Endodermal cell (in vitro differentiated cells): ENCODE measurements around the gene ZNF506. TPM values are rescaled to one million over a fixed set of nuclear protein-coding genes. Genes with fewer than 3 reads are reported as not detected.
A peak's percentile ranks its signal among the peaks of the same experiment; 100 is the strongest.

Experiments used
- DNase-seq: peaks from one replicate; pipeline ENCODE4 v3.0.0-alpha.2; 2017
- H3K27ac ChIP-seq: 2 replicates; pipeline ENCODE4 v1.5.1; 2013; ENCODE audit warnings: mild to moderate bottlenecking, low read depth, low read length, moderate library complexity
- H3K27me3 ChIP-seq: 2 replicates; pipeline ENCODE4 v1.6.1; 2013; ENCODE audit warnings: mild to moderate bottlenecking, low read length, moderate library complexity; ENCODE audit not compliant: insufficient read depth, control insufficient read depth, poor library complexity, severe bottlenecking
- H3K36me3 ChIP-seq: 2 replicates; pipeline ENCODE4 v1.7.0; 2013; ENCODE audit warnings: mild to moderate bottlenecking, low read length, moderate library complexity; ENCODE audit not compliant: control insufficient read depth, insufficient read depth
- H3K4me1 ChIP-seq: one replicate; pipeline ENCODE4 v1.7.0; 2013; ENCODE audit warnings: low read length; ENCODE audit not compliant: control insufficient read depth, insufficient read depth
- H3K4me3 ChIP-seq: 2 replicates; pipeline ENCODE4 v1.5.1; 2013; ENCODE audit warnings: mild to moderate bottlenecking, low read length, moderate library complexity
- H3K9ac ChIP-seq: 2 replicates; pipeline ENCODE4 v1.6.1; 2013; ENCODE audit warnings: mild to moderate bottlenecking, low read length, moderate library complexity; ENCODE audit not compliant: poor library complexity, severe bottlenecking; ENCODE audit errors: extremely low read depth
- H3K9me3 ChIP-seq: 2 replicates; pipeline ENCODE4 v1.6.1; 2013; ENCODE audit warnings: mild to moderate bottlenecking, low read length, moderate library complexity; ENCODE audit not compliant: control insufficient read depth
- H3K27ac Mint-ChIP-seq: 2 replicates; pipeline ENCODE4 v1.8.0; 2020; ENCODE audit warnings: mixed read lengths
- H3K27me3 Mint-ChIP-seq: 2 replicates; pipeline ENCODE4 v1.8.0; 2021; ENCODE audit warnings: mild to moderate bottlenecking, mixed read lengths; ENCODE audit not compliant: insufficient read depth
- H3K36me3 Mint-ChIP-seq: 2 replicates; pipeline ENCODE4 v1.8.0; 2020; ENCODE audit warnings: low read depth, mixed read lengths
- H3K4me1 Mint-ChIP-seq: 2 replicates; pipeline ENCODE4 v1.8.0; 2020; ENCODE audit warnings: mixed read lengths
- H3K4me3 Mint-ChIP-seq: 2 replicates; pipeline ENCODE4 v1.8.0; 2020; ENCODE audit warnings: mild to moderate bottlenecking, moderate library complexity, mixed read lengths
- H3K9me3 Mint-ChIP-seq: 2 replicates; pipeline ENCODE4 v1.8.0; 2020; ENCODE audit warnings: mild to moderate bottlenecking, mixed read lengths
- WGBS, 2 experiments: methylation state at CpG; one replicate each; pipeline versions ENCODE4 v1.1.5 to v1.1.7; 2013; ENCODE audit warnings: missing lambda C conversion rate in 2 of 2, mixed read lengths in 1 of 2; ENCODE audit not compliant: insufficient coverage in 1 of 2, insufficient read length in 1 of 2; 5-methylcytosine and 5-hydroxymethylcytosine counted together
- total RNA-seq, 2 donors: library from RNA; stranded (reverse); fragmentation: NEBNext Ultra II Directional in 1 of 2; extraction: Animal tissue kit (Norgen Biotek cat#: 25700) in 1 of 2; gene quantifications; 2 replicates in 1 of 2; 3 replicates in 1 of 2; pipeline ENCODE4 v1.2.1, GENCODE V29; 2021
- TF ChIP-seq, protein P1 (sequence below): fragments of 200-600 bp; sonication (generic); conservative IDR thresholded peaks from 2 replicates; pipeline ENCODE4 v1.5.0; 2021; ENCODE audit warnings: antibody characterized with exemption, mild to moderate bottlenecking

ZNF506 gene
- total RNA-seq, 2 donors from 2014 or later: 8.8 to 12.0 TPM

DNA sequence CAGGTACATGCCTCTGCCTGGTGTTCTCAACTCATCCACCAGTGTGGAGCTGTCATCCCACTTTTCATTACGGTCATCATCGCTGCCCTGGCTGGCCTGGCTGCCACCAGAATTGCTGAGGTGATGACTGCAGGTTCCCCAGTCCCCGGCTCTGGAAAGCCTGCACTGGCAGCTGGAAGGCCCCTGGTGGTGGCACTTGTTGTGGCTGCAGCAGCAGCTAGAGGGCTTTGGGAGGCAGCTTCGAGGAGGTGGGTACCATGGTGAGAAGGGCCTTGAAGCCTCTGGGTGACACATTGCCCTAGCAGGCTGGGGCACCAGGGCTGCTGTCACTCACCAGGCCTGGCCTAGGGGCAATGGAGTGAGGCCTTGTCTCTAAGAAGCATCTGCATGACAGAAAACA, 63.4 kb downstream of the ZNF506 start:
- Histone ChIP-seq H3K4me3 (no peak overlapping the region), H3K9me3 (no peaks in the 10 kb centered on the region), H3K27me3 (no peaks in the 10 kb centered on the region), H3K4me1 (no peaks in the 10 kb centered on the region), H3K27ac (no peak overlapping the region), H3K9ac (no peak overlapping the region), H3K36me3 (no peaks in the 10 kb centered on the region)
- TF ChIP-seq, protein P1, sequence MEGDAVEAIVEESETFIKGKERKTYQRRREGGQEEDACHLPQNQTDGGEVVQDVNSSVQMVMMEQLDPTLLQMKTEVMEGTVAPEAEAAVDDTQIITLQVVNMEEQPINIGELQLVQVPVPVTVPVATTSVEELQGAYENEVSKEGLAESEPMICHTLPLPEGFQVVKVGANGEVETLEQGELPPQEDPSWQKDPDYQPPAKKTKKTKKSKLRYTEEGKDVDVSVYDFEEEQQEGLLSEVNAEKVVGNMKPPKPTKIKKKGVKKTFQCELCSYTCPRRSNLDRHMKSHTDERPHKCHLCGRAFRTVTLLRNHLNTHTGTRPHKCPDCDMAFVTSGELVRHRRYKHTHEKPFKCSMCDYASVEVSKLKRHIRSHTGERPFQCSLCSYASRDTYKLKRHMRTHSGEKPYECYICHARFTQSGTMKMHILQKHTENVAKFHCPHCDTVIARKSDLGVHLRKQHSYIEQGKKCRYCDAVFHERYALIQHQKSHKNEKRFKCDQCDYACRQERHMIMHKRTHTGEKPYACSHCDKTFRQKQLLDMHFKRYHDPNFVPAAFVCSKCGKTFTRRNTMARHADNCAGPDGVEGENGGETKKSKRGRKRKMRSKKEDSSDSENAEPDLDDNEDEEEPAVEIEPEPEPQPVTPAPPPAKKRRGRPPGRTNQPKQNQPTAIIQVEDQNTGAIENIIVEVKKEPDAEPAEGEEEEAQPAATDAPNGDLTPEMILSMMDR: peak; percentile 63
- H3K4me1 Mint-ChIP-seq: no peaks in the 10 kb centered on the region
- peaks cover 2% of the 10 kb centered on the region for H3K9me3 Mint-ChIP-seq
- DNase-seq: peak; percentile 61
- H3K27me3 Mint-ChIP-seq: peaks cover 2% of the 10 kb centered on the region
- H3K4me3 Mint-ChIP-seq: no peak overlapping the region
- H3K27ac Mint-ChIP-seq: no peak overlapping the region
- H3K36me3 Mint-ChIP-seq: no peaks in the 10 kb centered on the region
- WGBS, 2 experiments: 86 to 93% methylated on average over 3 to 4 of the region's 4 CpGs

DNA sequence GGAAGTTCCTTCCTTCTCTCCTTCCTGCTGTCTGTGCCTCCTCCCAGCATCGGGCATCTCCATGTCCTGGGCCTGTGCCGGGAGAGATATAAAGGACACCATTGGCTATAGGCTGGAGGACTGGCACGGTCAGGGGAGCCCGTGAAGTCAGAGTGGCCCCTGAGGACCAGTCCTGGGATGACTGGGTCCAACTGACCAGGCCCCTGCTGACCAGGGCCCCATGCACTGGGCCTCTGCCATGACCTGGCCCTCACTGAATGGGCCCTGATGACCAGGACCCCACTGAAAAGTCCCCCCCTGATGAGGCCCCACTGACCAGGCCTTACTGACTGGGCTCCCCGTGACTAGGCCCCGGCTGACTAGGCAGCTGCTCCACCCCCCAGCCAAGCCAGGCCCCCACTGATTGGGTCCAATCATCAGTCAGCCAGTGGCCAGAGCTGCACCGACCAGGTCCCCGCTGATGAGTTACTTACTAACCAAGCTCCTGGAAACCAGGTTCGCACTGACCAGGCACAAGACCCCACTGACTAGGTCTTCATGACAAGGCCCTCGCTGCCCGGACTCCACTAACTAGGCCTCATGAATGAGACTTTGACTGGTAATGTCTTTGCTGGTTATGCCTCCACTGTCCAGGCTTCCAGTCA, 68.7 kb downstream of the ZNF506 start:
- Mint-ChIP-seq H3K36me3 (no peaks in the 10 kb centered on the region), H3K4me1 (no peaks in the 10 kb centered on the region), H3K9me3 (peaks cover 2% of the 10 kb centered on the region), H3K27ac (no peak overlapping the region), H3K4me3 (no peak overlapping the region), H3K27me3 (peaks cover 2% of the 10 kb centered on the region)
- Histone ChIP-seq H3K4me1 (no peaks in the 10 kb centered on the region), H3K27ac (no peak overlapping the region), H3K9me3 (no peaks in the 10 kb centered on the region), H3K9ac (no peak overlapping the region), H3K4me3 (no peak overlapping the region), H3K36me3 (no peaks in the 10 kb centered on the region), H3K27me3 (no peaks in the 10 kb centered on the region)
- WGBS, 2 experiments: 91 to 100% methylated on average over 6 to 11 of the region's 11 CpGs
- TF ChIP-seq, protein P1: no peak
- DNase-seq: no peak

DNA sequence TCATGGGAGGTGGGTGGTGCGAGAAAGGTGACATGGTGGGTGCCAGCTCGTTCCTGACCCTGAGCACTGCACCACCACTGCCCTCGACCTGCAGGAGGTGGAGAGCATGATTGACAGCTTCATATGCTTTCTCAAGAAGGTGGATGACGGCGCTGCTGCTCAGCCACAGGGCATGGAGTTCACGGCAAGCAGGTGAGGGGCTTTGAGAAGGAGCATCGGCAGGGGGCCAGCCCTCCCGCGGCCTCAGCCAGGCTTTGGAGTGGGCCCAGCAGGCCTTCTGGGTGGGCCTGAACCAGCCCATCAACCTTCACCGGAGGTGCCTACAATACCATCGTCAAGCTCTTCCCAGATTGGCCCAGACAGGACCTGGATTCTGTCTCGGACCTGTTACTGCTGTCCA, 69.7 kb downstream of the ZNF506 start:
- 88 to 94% methylated on average over 10 to 12 of the region's 12 CpGs for WGBS, 2 experiments
- no peak overlapping the region for H3K9ac ChIP-seq
- no peaks in the 10 kb centered on the region for H3K36me3 ChIP-seq
- H3K27ac ChIP-seq: no peak overlapping the region
- Mint-ChIP-seq H3K27me3 (peaks cover 3% of the 10 kb centered on the region), H3K27ac (no peak overlapping the region), H3K4me3 (no peak overlapping the region), H3K4me1 (no peaks in the 10 kb centered on the region), H3K9me3 (no peaks in the 10 kb centered on the region), H3K36me3 (no peaks in the 10 kb centered on the region)
- H3K27me3 ChIP-seq: no peaks in the 10 kb centered on the region
- TF ChIP-seq, protein P1: no peak
- DNase-seq: no peak
- no peaks in the 10 kb centered on the region for H3K4me1 ChIP-seq
- no peak overlapping the region for H3K4me3 ChIP-seq
- no peaks in the 10 kb centered on the region for H3K9me3 ChIP-seq
